SK-N-SH treated with all-trans-retinoic acid at 6 μM for 48 hours (cell line): ENCODE data around the gene LY6G6C.

Experiments
- ATAC-seq: fragments of 200-7000 bp; cut with Tn5 transposase; 3 replicates; pipeline ENCODE4 v1.9.1; 2020; ENCODE audit warnings: mild to moderate bottlenecking, moderate library complexity
- ARNTL ChIP-seq: fragments of 450-650 bp; formaldehyde crosslinking; IDR thresholded peaks from 2 replicates; pipeline ENCODE4 v1.5.0; 2020; ENCODE audit warnings: low read depth, mild to moderate bottlenecking, moderate library complexity, borderline replicate concordance
- BACH2 ChIP-seq: fragments of 250-450 bp; sonication (Bioruptor Pico); IDR thresholded peaks from 2 replicates; pipeline ENCODE4 v1.9.0; 2021; ENCODE audit warnings: mild to moderate bottlenecking, borderline replicate concordance
- CREB5 ChIP-seq: fragments of 250-450 bp; sonication (Bioruptor Pico); IDR thresholded peaks from 2 replicates; pipeline ENCODE4 v1.5.1; 2020; ENCODE audit warnings: low read depth, mild to moderate bottlenecking, moderate library complexity
- CSDC2 ChIP-seq: fragments of 250-450 bp; sonication (Bioruptor Pico); IDR thresholded peaks from 2 replicates; pipeline ENCODE4 v1.5.0; 2020; ENCODE audit warnings: mild to moderate bottlenecking, moderate library complexity
- CSRNP3 ChIP-seq: fragments of 250-450 bp; sonication (Bioruptor Pico); IDR thresholded peaks from 2 replicates; pipeline ENCODE4 v1.5.1; 2021; ENCODE audit warnings: mild to moderate bottlenecking, moderate library complexity
- ESRRG ChIP-seq: fragments of 250-450 bp; sonication (Bioruptor Pico); IDR thresholded peaks from 2 replicates; pipeline ENCODE4 v1.6.1; 2021; ENCODE audit warnings: mild to moderate bottlenecking
- GLIS3 ChIP-seq: fragments of 250-450 bp; sonication (Bioruptor Pico); IDR thresholded peaks from 2 replicates; pipeline ENCODE4 v1.5.0; 2020; ENCODE audit warnings: mild to moderate bottlenecking, moderate library complexity
- ISL1 ChIP-seq: fragments of 250-450 bp; sonication (Bioruptor Pico); IDR thresholded peaks from 2 replicates; pipeline ENCODE4 v2.1.2; 2022; ENCODE audit warnings: mild to moderate bottlenecking, moderate library complexity
- OSR1 ChIP-seq: fragments of 250-450 bp; sonication (Bioruptor Pico); IDR thresholded peaks from 2 replicates; pipeline ENCODE4 v1.8.0; 2022; ENCODE audit warnings: moderate library complexity, mild to moderate bottlenecking, inconsistent platforms
- PATZ1 ChIP-seq: fragments of 250-450 bp; sonication (Bioruptor Pico); IDR thresholded peaks from 2 replicates; pipeline ENCODE4 v1.8.0; 2020; ENCODE audit warnings: mild to moderate bottlenecking, moderate library complexity, borderline replicate concordance
- PPARA ChIP-seq: fragments of 250-450 bp; sonication (Bioruptor Pico); IDR thresholded peaks from 2 replicates; pipeline ENCODE4 v1.5.0; 2020; ENCODE audit warnings: mild to moderate bottlenecking, borderline replicate concordance
- SNAI2 ChIP-seq: fragments of 250-450 bp; sonication (Bioruptor Pico); IDR thresholded peaks from 2 replicates; pipeline ENCODE4 v1.5.0; 2020; ENCODE audit warnings: mild to moderate bottlenecking, moderate library complexity
- TCF4 ChIP-seq: fragments of 250-450 bp; sonication (Bioruptor Pico); IDR thresholded peaks from 2 replicates; pipeline ENCODE4 v1.8.0; 2021; ENCODE audit warnings: mild to moderate bottlenecking, moderate library complexity, borderline replicate concordance
- TOX ChIP-seq: fragments of 250-450 bp; sonication (Bioruptor Pico); IDR thresholded peaks from 2 replicates; pipeline ENCODE4 v1.8.0; 2021; ENCODE audit warnings: mild to moderate bottlenecking, moderate library complexity, borderline replicate concordance
- TSHZ2 ChIP-seq: fragments of 250-450 bp; sonication (Bioruptor Pico); IDR thresholded peaks from 2 replicates; pipeline ENCODE4 v1.5.0; 2020; ENCODE audit warnings: mild to moderate bottlenecking, moderate library complexity
- ZFP3 ChIP-seq: fragments of 250-450 bp; sonication (Bioruptor Pico); IDR thresholded peaks from 2 replicates; pipeline ENCODE4 v1.5.0; 2020; ENCODE audit warnings: mild to moderate bottlenecking, moderate library complexity
- ZFP30 ChIP-seq: fragments of 450-650 bp; formaldehyde crosslinking; IDR thresholded peaks from 2 replicates; pipeline ENCODE4 v1.5.0; 2022; ENCODE audit warnings: mild to moderate bottlenecking, moderate library complexity
- ZNF565 ChIP-seq: fragments of 450-650 bp; formaldehyde crosslinking; conservative IDR thresholded peaks from 2 replicates; pipeline ENCODE4 v1.5.0; 2020; ENCODE audit warnings: low read depth, mild to moderate bottlenecking, moderate library complexity
- ZNF70 ChIP-seq: fragments of 450-650 bp; formaldehyde crosslinking; IDR thresholded peaks from 2 replicates; pipeline ENCODE4 v1.5.0; 2020; ENCODE audit warnings: mild to moderate bottlenecking, moderate library complexity
- ZNF8 ChIP-seq: fragments of 450-650 bp; formaldehyde crosslinking; IDR thresholded peaks from 2 replicates; pipeline ENCODE4 v1.5.0; 2020; ENCODE audit warnings: mild to moderate bottlenecking, moderate library complexity
- TF ChIP-seq, protein P1 (sequence below): fragments of 250-450 bp; sonication (Bioruptor Pico); IDR thresholded peaks from 2 replicates; pipeline ENCODE4 v1.8.0; 2021; ENCODE audit warnings: low read depth, mild to moderate bottlenecking, moderate library complexity, borderline replicate concordance

Gene LY6G6C

DNA sequence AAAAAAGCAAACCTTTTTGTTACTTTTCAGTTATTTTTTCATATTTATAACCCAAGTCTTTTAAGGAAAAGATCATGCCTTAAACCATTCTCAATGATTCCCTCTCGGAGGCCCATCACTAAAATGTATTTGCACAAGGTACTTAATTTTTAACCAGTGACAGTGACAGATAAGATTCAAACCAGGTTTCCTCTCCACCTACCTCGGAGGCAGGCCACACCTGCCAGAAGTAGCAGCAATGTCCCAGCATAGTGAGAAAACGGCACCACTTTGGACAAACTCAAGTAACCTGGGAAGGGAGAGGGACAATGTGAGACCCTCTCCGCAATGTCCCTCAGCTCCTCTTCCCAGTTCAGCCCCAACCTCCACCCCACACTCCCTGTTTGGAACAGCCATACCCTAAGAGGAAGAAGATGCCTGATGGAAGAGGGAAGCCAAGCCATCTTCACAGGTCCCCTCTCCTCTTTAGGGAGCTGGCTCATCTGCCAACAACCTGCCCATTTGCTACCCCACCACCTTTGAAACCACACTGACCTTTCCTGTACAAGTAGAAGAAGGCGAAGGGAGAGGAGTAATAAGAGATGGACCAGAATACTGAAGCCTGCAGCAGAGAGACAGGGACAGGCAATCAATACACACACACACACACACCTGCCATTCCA is 20.7 kb downstream of the LY6G6C start:
- TF ChIP-seq ARNTL (CRISPR knock-in tag), result no peak
- TF ChIP-seq ZNF70 (CRISPR knock-in tag), result no peak
- no peak for TF ChIP-seq CREB5 (CRISPR knock-in tag)
- TF ChIP-seq SNAI2 (CRISPR knock-in tag), result no peak
- no peak for TF ChIP-seq PATZ1
- no peak for TF ChIP-seq PPARA (CRISPR knock-in tag)
- no peak for TF ChIP-seq ZNF8 (CRISPR knock-in tag)
- no peak for TF ChIP-seq TSHZ2
- TF ChIP-seq, all 23 proteins: peak for 0
- ATAC-seq, result no peak

GRCh38 chr6:31697555-31697954 is 24.0 kb downstream of the LY6G6C start:
- no peak for TF ChIP-seq SNAI2 (CRISPR knock-in tag)
- no peak for TF ChIP-seq ZNF565 (CRISPR knock-in tag)
- no peak for TF ChIP-seq OSR1 (CRISPR knock-in tag)
- no peak for TF ChIP-seq ZFP30 (CRISPR knock-in tag)
- no peak for TF ChIP-seq TSHZ2
- TF ChIP-seq GLIS3, result no peak
- TF ChIP-seq TOX (CRISPR knock-in tag), result no peak
- no peak for TF ChIP-seq CSRNP3
- TF ChIP-seq PATZ1, result no peak
- no peak for TF ChIP-seq PPARA (CRISPR knock-in tag)
- no peak for TF ChIP-seq BACH2 (CRISPR knock-in tag)
- no peak for TF ChIP-seq TCF4 (CRISPR knock-in tag)
- TF ChIP-seq ZNF8 (CRISPR knock-in tag), result no peak
- TF ChIP-seq ZFP3, result no peak
- TF ChIP-seq, protein P1, sequence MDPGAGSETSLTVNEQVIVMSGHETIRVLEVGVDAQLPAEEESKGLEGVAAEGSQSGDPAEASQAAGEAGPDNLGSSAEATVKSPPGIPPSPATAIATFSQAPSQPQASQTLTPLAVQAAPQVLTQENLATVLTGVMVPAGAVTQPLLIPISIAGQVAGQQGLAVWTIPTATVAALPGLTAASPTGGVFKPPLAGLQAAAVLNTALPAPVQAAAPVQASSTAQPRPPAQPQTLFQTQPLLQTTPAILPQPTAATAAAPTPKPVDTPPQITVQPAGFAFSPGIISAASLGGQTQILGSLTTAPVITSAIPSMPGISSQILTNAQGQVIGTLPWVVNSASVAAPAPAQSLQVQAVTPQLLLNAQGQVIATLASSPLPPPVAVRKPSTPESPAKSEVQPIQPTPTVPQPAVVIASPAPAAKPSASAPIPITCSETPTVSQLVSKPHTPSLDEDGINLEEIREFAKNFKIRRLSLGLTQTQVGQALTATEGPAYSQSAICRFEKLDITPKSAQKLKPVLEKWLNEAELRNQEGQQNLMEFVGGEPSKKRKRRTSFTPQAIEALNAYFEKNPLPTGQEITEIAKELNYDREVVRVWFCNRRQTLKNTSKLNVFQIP (CRISPR knock-in tag), result no peak
- no peak for TF ChIP-seq CREB5 (CRISPR knock-in tag)
- no peak for TF ChIP-seq ISL1 (CRISPR knock-in tag)
- no peak for TF ChIP-seq ESRRG
- no peak for TF ChIP-seq CSDC2 (CRISPR knock-in tag)
- no peak for TF ChIP-seq ARNTL (CRISPR knock-in tag)
- no peak for ATAC-seq
